ENCODE measurements around the gene BASP1.
"Not testable (repeated sequence)": the region's sequence is repeated elsewhere in the genome, so short reads cannot be mapped to it uniquely, and the experiment has no call there.

The BASP1 gene

GRCh38 chr5:17319095-17319494 lies 101.7 kb downstream of the BASP1 start:
- not testable (repeated sequence) for DNase-seq (ENCODE audit: low read depth)

GRCh38 chr5:17325770-17326599 lies 108.6 kb downstream of the BASP1 start:
- DNase-seq (ENCODE audit: low read depth), result no peak

All from stimulated activated CD8-positive, alpha-beta memory T cell treated with anti-CD3 and anti-CD28 coated beads, Interleukin-4, amount 100 ng/mL, for 24 hours (primary cell).